Glutamatergic neuron (in vitro differentiated cells): Measurements from ENCODE around the gene CFAP299. TPM values are rescaled to one million over a fixed set of nuclear protein-coding genes. Genes with fewer than 3 reads are reported as not detected.

Source experiments
- DNase-seq: peaks from one replicate; pipeline ENCODE4 v3.0.0; 2022
- H3K27ac Mint-ChIP-seq: one replicate; pipeline ENCODE4 v1.8.0; 2020; ENCODE audit warnings: mild to moderate bottlenecking, mixed read lengths, inconsistent platforms; ENCODE audit not compliant: unreplicated experiment
- H3K27me3 Mint-ChIP-seq: one replicate; pipeline ENCODE4 v1.8.0; 2020; ENCODE audit warnings: mild to moderate bottlenecking, moderate library complexity, mixed read lengths, inconsistent platforms; ENCODE audit not compliant: unreplicated experiment
- H3K36me3 Mint-ChIP-seq: one replicate; pipeline ENCODE4 v1.8.0; 2020; ENCODE audit warnings: mild to moderate bottlenecking, mixed read lengths, inconsistent platforms; ENCODE audit not compliant: unreplicated experiment
- H3K4me1 Mint-ChIP-seq: one replicate; pipeline ENCODE4 v1.8.0; 2020; ENCODE audit warnings: mild to moderate bottlenecking, low read depth, mixed read lengths, inconsistent platforms; ENCODE audit not compliant: unreplicated experiment
- H3K4me3 Mint-ChIP-seq: one replicate; pipeline ENCODE4 v1.8.0; 2020; ENCODE audit warnings: mild to moderate bottlenecking, mixed read lengths, inconsistent platforms; ENCODE audit not compliant: unreplicated experiment
- H3K9me3 Mint-ChIP-seq: one replicate; pipeline ENCODE4 v1.8.0; 2020; ENCODE audit warnings: mild to moderate bottlenecking, moderate library complexity, mixed read lengths, inconsistent platforms; ENCODE audit not compliant: unreplicated experiment
- total RNA-seq: library from RNA; stranded (reverse); fragmentation: NEBNext Ultra II Directional; extraction: Animal tissue kit (Norgen Biotek cat#: 25700); gene quantifications from one replicate; pipeline ENCODE4 v1.2.1, GENCODE V29; 2021; ENCODE audit not compliant: unreplicated experiment
- TF ChIP-seq, protein P1 (sequence below): fragments of 200-600 bp; sonication (generic); IDR thresholded peaks from one replicate; pipeline ENCODE4 v1.5.0; 2021; ENCODE audit not compliant: partially characterized antibody, unreplicated experiment

CFAP299 gene
- total RNA-seq, 1 donor from 2014 or later = not detected

DNA sequence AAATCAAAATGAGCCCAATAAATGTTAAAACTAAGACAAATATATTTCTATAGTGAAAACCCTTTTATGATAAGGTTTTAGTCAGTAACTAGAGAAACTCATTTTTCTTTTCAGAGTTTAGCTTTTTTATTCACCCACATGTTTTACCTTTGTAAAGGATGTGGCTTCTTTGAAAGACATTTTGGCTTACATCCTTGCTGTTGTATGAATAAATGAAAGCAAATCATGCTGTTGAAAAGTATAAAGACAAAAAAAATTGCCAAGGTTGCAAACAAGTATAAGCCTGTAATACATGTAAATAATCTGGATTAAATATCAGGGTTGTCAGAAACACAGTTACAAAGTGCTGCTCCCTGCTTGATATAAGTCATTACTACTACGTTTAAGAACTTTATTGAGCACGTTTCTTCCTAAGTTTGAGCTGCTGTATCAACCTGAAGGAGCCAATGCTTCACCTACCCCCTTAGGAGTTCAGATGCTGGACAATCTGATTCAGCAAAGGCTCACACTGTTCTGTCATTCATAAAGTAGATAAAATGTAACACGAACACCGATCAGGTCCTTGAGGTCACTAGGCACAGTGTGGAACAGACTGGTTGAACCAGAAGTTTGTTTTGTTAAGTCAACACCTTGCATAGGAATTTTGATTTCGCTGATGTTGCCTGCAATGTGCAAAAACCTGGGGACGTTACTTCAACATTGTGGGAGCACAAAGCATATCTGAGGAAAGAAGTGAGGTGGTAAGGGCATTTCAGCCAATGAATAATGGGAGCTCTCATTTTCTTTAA lies 373.7 kb downstream of the CFAP299 start:
- Mint-ChIP-seq H3K4me1 (no peaks in the 10 kb centered on the region), H3K27ac (no peak overlapping the region), H3K27me3 (no peaks in the 10 kb centered on the region)

DNA sequence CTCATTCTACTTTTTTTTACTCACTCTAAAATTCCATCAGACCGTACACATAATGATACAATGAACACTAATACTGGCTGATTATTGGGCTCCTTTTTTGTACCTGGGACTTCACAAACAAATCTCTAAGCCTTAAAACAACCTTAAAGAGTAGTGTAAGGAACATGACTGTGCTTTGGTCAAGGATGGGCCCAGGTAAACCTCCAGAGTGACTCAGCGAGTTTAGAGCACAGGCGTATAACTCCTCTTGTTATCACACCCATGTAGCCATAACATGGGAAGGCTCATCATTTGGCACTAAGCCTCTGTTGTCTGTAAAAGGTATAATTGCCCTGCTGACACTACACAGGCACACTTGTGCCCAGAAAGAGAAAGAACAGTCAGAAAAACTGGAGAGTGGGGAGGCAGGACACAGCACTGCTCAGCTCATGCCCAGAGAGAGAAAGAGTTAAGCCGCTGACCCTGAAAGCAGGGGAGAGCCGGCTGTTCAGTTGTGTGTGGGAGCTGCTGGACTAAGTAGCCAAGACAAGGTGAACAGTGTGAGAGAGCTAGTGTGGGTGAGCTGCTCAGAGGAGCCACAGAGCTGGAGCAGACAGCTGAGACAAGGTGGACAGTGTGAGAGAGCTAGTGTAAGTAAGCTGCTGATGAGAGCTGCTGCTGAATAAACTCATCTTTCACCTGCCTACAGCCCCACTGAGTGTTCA lies 375.4 kb downstream of the CFAP299 start:
- Mint-ChIP-seq H3K4me3 (no peak overlapping the region), H3K4me1 (no peaks in the 10 kb centered on the region), H3K27ac (no peak overlapping the region), H3K36me3 (no peaks in the 10 kb centered on the region), H3K9me3 (no peaks in the 10 kb centered on the region), H3K27me3 (no peaks in the 10 kb centered on the region)
- TF ChIP-seq, protein P1, sequence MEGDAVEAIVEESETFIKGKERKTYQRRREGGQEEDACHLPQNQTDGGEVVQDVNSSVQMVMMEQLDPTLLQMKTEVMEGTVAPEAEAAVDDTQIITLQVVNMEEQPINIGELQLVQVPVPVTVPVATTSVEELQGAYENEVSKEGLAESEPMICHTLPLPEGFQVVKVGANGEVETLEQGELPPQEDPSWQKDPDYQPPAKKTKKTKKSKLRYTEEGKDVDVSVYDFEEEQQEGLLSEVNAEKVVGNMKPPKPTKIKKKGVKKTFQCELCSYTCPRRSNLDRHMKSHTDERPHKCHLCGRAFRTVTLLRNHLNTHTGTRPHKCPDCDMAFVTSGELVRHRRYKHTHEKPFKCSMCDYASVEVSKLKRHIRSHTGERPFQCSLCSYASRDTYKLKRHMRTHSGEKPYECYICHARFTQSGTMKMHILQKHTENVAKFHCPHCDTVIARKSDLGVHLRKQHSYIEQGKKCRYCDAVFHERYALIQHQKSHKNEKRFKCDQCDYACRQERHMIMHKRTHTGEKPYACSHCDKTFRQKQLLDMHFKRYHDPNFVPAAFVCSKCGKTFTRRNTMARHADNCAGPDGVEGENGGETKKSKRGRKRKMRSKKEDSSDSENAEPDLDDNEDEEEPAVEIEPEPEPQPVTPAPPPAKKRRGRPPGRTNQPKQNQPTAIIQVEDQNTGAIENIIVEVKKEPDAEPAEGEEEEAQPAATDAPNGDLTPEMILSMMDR = no peak
- DNase-seq = no peak

More for the DNA sequence above, 373.7 kb downstream of the CFAP299 start:
- no peaks in the 10 kb centered on the region for H3K36me3 Mint-ChIP-seq
- TF ChIP-seq, protein P1 = no peak
- DNase-seq = no peak
- H3K9me3 Mint-ChIP-seq = no peaks in the 10 kb centered on the region
- no peak overlapping the region for H3K4me3 Mint-ChIP-seq

DNA sequence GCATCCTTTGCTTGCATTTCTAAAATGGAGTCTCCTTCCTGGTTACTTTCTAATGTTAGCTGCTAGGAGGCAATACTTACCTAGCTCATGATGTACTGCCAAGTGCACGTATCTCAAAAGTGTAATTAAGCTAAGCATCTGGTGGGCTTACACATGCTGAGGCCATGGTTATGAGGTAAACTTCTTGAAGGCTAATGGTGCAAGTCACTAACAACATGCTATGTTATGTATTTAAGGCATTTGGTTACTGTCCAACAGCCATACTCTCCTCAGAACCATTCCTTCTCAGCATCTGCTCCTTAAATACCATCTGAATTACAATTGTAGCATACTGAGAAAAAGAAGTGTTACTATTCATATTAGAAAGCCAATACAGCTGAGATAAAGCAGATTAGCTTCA lies 376.4 kb downstream of the CFAP299 start:
- Mint-ChIP-seq H3K27me3 (no peaks in the 10 kb centered on the region), H3K27ac (no peak overlapping the region), H3K36me3 (no peaks in the 10 kb centered on the region), H3K4me3 (no peak overlapping the region), H3K9me3 (no peaks in the 10 kb centered on the region), H3K4me1 (no peaks in the 10 kb centered on the region)
- TF ChIP-seq, protein P1 = no peak
- no peak for DNase-seq

DNA sequence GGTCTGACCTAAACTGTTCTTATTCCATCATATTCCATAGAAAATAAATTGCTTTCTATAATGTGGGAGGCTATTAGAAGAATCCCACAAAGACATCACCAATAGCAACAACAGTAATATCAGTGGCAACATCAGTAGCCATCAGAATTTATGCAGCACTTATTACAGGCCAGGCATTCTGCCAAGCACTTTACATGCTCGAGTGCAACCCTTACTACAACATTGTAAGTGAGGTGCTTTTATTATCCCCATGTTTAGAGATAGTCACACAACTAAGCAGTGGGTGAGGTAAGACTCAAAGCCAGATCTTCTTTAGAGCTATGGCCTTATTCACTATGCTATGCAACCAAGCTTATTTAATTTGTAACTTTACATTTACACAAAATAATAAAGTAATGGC lies 377.9 kb downstream of the CFAP299 start:
- no peak for DNase-seq
- Mint-ChIP-seq H3K4me1 (no peaks in the 10 kb centered on the region), H3K27me3 (no peaks in the 10 kb centered on the region), H3K36me3 (no peaks in the 10 kb centered on the region), H3K27ac (no peak overlapping the region), H3K9me3 (no peaks in the 10 kb centered on the region), H3K4me3 (no peak overlapping the region)
- TF ChIP-seq, protein P1 = no peak

DNA sequence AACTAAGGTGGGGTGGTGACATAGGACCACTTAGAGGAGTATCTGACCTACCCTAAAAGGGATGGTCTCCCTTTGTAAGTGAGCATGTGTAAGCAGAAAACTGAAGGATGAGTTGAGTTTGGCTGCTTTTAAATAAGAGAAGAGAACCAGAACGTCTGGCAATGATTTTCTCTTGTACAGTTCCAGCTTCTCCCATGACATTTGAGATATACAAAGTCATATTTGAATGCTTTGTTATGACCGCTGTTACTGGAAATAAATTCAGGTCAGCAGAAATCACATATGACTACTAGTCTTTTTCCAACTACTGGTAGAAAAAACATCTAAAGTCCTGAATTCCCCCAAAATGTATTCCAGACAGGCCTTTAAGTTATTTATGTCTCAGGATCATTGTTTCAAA lies 381.7 kb downstream of the CFAP299 start:
- Mint-ChIP-seq H3K4me3 (no peak overlapping the region), H3K27ac (no peak overlapping the region), H3K27me3 (no peaks in the 10 kb centered on the region), H3K9me3 (peaks cover 7% of the 10 kb centered on the region), H3K4me1 (no peaks in the 10 kb centered on the region), H3K36me3 (peaks cover 12% of the 10 kb centered on the region)
- DNase-seq = no peak
- TF ChIP-seq, protein P1 = no peak
